ENCODE data around the gene RNF225.
"Not testable (repeated sequence)": the region's sequence is repeated elsewhere in the genome, so short reads cannot be mapped to it uniquely, and the experiment has no call there.

RNF225 gene

DNA sequence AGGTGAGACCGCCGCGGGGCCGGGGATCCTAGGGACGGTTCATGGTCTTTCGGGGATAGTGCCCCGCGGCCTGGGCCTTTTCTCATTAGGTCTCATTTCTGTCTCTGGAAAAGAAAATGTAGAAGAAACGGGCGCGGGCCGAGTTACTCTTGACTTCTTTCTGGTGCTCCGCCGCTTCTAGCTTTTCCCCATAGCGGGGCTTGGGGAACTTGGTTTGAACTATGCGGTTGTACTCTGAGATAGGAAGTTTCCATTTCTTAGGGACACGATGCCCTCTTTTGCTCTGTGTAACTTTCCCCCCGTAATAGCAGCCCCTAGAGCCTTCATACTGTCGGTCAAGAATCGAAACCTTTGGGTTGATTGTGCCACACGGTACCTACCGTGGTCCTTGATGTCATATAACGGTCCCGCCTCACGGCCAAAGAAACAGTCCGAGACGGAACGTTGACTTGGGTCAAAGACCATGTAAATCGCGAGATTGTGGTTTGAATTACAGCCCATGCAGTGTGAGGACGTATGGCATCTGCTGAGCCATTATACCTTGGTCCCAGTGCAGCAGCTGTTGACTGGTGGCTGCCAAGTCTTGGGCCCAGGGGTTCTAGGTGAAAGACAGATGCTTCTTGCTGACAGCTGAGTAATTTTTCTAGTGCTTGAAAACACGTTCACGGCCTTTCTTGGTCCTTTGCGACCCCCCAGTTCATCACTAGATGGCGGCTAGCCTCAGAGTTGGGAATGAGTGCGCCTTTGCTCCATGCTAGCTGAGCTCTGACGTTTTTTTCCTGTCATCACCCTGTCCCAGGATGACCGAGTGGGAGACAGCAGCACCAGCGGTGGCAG lies 7.9 kb upstream of the RNF225 start:
- DNase-seq = no peak

DNA sequence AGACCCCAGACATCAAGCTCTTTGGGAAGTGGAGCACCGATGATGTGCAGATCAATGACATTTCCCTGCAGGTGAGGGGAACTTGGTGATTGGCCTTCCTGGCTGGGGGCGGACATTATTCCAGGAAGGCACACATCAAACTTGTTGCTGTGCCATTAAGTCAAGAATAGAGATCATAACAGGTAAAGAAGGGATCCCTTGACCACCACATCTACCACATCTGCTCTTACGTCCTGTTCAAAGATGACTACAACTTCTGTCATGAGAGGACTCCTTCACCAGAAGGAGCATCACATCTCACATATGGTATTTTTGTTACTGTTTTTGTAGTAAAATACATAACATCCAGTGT lies 7.3 kb upstream of the RNF225 start:
- DNase-seq = no peak

DNA sequence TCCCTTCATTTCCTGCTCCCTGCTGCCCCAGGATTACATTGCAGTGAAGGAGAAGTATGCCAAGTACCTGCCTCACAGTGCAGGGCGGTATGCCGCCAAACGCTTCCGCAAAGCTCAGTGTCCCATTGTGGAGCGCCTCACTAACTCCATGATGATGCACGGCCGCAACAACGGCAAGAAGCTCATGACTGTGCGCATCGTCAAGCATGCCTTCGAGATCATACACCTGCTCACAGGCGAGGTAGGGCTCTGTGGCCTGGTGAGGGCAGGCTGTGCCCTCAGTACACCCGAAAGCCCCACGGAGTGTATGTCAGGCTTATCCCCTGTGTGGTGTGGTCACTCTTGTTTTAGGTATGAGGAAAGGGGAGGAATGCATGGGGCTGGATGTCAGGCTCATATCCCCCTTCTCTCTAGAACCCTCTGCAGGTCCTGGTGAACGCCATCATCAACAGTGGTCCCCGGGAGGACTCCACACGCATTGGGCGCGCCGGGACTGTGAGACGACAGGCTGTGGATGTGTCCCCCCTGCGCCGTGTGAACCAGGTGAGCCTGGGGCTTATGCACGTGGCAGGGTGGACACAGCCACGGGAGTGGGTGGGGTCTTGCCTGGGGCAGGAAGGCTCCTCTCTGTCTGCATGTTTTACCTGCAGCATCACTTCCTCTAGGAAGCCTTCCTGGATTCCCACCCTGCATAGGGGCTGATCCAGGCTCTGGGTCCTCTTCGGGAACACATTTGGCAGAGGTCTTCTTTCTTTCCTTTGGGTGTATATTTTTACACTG lies 2.3 kb upstream of the RNF225 start:
- no peak for DNase-seq

DNA sequence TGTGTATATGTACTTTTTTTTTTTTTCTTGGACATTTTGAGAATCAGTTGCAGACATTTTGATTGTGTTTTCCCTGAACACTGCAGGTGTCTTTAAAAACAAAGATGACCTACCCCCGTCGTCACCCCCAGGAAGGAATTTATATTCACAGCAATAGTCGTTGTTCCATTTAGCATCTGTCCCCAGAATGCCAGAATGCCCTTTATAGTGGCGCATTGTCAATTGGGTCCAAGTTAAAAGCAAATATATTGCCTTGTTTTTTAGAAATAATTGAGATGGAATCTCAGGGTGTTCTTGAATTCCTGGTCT lies 1.8 kb upstream of the RNF225 start:
- no peak for DNase-seq

DNA sequence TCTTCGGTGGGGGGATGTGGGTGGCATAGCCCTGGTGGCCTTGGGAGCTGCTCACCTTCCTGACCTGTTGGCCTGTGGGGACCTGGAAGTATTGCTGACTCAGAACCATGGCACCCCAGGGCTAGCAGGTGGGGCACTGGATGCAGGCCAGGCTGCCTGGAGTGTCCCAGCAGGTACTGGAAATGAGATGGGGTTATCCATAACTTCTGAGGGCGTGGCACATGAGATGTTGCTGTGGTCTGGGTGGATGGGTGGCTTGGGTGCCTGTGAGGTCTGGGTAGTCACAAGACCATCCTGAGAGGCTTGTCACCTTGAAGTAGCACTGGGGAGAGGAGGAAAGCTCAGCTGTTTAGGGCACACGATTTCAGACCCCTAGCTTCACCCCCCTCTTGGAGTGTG lies 636 bp upstream of the RNF225 start:
- DNase-seq = no peak

DNA sequence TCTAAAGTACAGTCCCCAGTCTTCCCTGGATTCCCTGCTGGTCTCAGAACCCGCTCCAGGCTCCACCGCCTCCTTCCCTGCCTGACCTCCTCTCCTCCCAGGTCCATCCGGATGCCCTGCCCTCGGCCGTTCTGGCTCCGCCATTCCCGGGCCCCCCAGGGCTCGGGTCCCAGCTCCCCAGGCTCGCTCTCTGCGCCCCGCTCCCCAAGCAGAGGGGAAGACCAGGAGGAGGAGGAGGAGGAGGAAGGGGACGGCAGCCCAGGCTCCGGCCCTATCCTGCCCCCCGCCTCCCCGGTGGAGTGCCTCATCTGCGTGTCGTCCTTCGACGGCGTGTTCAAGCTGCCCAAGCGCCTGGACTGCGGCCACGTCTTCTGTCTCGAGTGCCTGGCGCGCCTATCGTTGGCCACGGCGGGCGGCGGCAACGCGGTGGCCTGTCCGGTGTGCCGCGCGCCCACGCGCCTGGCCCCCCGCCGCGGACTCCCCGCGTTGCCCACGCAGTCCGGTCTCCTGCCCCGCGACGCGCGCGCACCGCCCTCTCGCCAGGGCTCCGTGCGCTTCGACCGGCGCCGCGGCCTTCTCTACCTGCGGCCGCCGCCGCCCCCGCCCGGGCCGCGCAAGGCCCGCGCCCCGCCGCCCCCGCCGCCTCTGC lies 647 bp downstream of the RNF225 start:
- no peak for DNase-seq

DNA sequence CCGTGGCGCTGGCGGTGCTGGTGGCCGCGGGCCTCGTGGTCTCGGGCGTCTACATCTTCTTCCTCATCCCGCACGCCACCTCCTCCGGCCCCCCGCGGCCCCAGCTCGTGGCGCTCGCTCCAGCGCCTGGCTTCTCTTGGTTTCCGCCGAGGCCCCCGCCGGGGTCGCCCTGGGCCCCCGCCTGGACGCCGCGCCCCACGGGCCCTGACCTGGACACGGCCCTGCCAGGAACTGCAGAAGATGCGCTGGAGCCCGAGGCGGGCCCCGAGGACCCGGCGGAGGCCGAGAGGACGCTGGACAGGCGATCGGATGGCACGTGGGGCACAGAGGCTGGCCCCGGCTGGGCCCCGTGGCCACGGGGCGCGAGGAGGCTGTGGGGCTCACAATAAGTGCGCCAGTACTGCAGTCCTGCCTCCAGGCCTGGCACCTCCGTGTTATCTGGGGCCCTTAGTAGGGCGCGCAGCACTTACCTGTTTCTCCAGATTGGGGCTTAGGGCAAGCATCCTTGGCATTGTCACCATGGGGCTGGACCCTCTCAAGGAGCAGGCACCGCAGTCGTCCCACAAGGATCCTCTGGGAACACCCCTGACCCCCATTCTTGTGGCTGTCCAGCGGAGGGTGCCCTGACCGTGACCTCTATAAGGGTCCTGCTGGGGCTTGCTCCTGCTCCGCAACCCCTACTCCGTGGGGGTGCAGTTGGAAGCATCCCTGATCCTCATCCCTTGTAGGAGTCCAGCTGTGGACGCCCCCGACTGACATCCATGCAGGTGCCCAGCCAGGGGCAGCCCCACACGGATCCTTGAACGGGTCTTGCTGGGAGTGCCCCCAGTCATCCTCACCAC lies 1.5 kb downstream of the RNF225 start:
- no peak for DNase-seq

DNA sequence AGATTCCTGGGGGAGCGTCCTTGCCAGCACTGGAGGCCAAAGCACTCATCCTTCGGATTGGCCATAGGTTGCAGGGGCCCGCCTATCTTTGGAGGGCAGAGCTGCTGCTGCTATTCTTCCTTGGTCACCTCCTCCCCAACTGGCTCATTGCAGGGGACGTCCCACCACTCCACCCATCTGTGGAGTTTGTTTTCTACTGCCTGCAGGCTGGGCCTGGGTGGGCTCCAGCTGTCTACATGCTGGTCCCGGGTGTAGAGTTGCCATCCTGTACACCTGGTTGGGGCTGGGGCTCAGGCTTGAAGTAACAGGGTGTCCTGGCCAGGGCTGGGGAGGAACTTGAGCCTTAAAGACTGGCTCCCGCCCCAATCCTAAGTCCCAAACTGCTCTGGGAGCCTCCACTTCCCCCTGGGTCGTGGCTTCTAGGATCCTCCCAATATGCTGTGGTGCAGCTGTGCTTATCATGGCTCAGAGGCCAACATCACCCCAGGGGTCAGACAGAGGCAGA lies 2.1 kb downstream of the RNF225 start:
- no peak for DNase-seq

DNA sequence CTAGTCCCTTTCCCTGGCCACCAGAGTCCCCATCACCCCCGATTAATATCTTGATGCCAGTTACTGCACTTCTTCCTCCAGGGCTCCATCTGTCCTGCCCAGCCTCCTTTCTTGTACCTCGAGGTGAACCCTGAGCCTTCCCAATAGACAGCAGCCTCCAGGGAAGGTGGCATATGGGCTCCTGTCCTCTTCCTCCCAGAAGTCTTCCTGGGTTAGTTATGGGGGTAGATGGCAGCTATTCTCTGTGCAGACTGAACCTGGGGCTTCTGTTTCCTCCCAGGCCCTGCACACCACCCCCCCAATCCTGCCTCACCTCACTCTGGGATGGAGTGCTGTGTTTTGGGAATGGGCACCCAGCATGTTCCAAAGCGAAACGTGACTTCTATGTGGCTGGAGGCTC lies 2.6 kb downstream of the RNF225 start:
- no peak for DNase-seq

DNA sequence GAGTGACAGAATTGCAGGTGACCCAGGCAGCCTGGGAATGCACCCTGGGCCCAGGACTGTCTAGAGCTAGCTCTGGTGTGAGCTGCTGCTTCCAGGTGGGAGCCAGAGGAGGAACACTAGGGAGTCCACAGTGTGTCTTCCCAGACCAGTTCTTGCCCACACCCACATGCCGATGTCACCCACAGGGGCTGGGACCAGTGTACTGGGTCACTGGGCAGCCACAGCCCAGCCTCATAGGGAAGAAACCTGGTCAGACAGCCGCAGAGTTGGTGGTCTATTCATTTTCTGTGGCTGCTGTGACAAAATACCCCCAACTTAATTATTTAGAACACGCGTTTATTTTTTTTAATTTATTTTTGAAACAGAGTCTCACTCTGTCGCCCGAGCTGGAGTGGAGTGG lies 3.1 kb downstream of the RNF225 start:
- no peak for DNase-seq

DNA sequence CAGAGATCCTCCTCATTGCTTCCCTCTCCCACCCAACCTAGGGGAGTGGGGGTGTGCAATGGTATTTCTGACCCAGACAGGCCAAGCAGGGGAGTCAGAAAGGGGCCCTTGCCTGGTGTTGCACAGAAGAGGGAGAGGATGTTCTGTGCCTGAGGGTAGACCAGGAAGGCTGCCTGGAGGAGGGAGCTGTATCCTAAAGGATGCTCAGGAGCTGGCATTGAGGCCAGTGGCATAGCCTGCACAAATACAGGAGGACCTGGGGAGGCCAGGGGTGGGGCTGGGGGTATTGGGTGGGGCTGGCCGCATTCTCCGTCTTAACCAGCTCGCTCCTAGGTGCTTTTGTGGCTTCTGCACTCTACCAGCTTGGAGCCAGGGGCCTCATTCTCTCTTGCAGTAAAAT lies 4.4 kb downstream of the RNF225 start:
- no peak for DNase-seq

DNA sequence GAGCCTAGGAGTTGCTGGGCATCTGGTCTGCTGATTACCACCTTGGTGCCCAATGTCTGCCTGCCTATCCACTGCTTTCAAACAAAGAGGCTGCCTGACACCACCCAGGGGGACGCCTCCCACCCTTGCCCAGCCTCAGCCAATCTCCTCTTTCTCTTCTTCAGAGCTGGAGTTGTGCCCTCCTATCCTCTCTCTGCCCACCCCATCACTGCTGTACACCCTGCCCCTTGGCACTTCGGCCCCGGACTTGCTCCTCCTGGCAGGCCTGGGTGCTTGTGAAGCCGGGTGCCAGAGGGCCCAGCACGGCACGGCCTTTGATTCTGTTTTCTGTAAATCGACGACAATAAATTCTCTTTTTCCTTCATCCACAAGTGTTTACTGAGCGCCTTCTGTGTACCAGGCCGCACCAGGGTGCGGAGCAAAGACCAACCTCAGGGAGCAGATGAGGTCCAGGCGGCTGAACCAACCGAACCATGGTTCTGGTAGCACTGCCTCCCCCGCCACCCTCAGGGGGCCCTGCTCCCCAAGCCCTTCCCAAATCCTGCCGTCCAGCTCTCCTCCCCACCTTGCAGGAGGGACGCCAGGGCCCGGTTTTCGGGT lies 5.0 kb downstream of the RNF225 start:
- no peak for DNase-seq

DNA sequence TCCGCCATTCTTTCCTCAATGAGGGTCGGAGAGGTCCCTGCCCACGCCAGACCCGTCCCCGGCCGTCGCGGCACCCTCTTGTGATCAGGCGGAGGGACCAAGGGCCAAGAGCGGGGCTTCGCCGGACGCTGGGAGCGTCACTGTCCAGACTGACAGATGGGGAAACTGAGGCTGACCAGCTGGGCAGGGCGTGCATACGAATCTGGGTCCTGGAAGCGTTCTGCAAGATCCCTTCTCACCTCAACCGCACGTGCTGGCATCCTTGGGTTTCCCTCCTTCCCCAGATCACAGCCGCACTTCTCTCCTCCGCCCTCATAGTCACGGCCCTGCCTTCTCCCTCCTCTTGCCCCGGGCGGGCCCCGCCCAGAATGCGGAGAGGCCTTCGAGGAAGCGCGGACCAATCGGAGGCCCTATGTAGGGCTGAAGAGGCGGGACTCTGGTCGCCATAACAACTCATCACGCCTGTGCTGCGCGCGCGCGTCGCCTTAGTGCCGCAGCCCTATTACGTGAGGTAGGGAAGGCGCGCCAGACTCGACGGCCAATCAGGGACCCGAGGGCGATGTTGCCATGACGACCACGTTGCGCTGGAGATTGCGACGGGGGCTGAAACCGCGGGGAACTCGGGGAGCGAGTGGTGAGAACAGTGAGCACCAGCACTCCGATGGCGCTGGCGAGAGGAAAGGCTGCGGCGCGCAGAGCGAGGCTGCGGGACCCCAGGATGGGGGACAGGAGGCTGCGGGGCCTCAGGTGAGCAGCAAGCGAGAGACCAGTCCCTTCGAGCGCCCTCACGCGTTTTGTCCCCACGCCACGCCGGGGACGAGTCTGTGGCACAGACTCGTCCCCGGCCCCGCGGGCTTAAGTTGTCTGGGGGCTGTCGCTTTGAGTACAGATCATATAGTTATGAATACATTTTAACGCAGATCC lies 5.7 kb downstream of the RNF225 start:
- peak; percentile 99 for DNase-seq

DNA sequence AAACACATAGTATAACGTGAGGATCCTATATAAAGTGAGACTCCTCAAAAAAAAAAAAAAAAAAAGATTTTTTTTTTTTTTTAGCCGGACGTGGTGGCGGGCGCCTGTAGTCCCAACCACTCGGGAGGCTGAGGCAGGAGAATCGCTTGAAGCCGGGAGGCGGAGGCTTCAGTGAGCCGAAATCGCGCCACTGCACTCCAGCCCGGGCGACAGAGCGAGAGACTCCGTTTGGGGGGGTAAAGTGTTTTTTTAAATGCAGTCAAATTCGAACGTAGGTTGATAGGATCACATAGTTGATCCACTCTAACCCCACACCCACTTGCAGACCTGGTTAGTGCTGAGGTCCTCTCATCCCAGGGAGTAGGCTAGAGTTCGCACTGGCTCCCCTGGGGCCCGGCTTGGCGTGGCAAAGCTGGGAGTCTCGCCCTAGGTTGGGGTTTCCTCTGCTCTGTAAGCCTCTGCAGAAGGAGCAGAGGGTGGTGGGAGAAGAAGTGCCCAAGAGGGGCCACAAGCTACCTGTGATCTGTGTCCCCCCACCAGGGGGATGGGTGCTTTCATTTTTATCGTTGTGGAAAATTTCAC lies 6.5 kb downstream of the RNF225 start:
- DNase-seq = no peak

DNA sequence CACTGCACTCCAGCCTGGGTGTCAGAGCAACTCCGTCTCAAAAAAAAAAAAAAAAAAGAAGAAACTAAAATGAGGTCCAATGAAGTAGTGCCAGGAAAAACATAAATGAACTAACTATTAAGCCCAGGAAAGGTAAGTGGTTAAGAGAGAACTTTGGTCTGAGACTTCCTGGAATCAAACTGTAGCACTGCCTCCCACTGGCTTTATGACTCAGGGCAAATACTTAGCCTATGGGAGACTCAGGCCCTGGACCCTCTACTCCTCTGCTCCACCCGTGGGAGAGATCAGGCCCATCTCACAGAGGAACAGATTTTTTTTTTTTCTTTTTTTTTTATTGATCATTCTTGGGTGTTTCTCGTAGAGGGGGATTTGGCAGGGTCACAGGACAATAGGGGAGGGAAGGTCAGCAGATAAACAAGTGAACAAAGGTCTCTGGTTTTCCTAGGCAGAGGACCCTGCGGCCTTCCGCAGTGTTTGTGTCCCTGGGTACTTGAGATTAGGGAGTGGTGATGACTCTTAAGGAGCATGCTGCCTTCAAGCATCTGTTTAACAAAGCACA lies 8.5 kb downstream of the RNF225 start:
- not testable (repeated sequence) for DNase-seq

DNA sequence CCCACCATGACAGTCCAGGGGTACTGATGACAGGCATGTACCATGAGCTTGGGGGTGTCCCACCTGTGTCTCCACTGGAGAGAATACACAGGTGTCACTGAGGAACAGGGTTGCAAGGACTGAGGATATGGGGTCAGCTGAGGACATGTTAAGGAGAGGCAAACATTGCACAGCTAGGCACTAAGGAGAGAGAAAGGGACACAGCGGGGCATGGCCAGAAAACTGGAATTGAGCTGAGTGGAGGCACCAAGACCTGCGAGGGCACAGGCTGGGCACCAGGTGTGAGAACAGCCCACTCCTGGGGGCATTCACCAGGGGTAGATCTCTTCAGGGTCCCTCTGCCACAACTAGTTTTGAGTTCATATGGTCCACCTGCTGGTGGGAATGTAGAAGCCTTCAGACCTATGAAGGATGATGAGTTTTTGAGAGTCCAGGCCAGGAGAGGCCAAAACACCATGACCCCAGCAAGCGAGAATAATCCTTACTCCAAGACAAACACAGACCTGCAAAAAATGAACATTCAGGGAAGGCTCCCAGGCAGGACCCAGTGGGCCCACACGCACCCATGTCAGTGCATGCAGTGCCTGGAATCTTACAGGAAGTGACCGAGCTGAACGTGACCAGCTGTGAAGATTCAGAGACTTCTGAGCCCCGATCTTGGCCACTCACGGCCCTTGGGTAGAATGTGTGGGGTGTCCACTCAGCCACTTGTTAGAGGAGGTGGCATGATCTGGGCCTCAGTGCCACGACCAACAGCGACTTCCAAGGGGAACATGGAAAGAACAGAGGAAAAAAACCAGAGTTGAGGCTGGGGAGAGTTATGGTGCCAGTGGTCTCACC lies 11.6 kb downstream of the RNF225 start:
- no peak for DNase-seq

DNA sequence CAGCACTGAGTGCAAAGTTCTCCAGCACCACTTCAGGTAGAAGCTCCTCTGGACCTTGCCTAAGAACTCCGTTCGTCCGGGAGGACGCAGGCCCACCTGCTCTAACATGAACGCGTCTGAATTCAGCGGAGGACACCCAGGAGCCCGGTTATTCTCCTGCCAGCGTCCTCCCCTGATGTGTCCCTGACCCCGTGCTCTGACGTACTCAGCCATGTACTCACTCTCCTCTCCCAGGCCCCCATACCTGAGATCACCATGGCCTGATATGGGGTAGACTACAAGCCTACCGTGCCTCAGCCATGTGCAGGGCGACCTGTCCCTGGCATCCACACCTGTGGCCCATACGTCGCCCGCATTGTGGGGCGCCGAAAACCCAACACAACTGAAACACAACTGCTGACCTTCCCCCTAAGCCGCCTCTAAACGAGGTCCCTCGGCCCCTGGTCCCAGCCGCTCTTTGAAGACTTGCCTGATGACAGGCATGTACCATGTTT lies 12.2 kb downstream of the RNF225 start:
- DNase-seq = no peak

DNA sequence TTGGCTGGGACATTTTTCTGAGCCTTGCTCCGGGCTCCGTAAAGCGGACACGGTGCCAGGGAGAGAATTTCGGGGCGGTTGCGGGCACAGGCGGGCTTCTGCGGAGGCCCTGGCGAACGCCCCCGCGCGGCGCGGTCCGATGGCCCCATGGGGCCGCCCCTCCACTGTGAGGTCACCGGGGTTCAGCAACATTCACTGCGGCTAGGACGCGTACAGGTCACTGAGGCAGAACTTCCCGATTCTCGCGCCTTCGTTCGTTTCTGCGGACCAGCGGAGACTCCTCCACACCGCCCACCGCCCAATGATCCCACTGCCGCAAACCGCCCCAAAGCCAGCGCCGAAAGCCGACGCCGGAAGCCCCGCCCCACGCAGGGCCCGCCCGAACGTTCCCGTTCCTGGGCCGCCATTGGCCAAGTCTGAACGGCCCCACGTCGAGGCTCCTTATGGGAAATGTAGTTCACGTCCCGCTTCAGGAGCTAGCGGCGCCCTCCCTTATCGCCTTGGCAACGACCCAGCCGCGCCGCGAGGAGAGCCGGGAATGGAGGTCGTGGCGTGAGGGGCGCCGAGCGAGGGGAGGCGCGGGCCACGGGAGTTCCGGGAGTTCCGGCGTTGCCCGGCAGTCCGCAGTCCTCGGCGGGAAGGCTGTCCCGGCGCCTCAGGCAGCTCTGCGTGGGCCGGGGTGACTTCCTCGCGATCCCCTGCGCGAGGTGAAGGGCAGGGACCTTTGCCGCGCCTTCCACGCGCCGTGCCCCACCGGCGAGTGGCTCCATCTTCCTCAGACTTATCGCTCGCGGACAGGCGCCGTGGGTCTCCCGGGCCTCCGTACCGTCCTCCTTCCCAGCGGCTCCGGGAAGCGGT lies 12.9 kb downstream of the RNF225 start, which contains the start of gene ZNF584:
Gene ZNF584, plus strand, starts transcription at position 498 of the 858 bp plus-strand sequence. CDS start 499 bp downstream, outside the sequence.
- DNase-seq = peak; percentile 92
